Esophagus muscularis mucosa (tissue), 3 donors: ENCODE measurements around the gene TSBP1.

Experiments used
- CTCF ChIP-seq, 3 experiments: fragments of 200-600 bp in 2 of 3; fragments of 450-650 bp in 1 of 3; sonication (generic) in 2 of 3; IDR thresholded peaks; one replicate each; pipeline ENCODE4 v1.5.1; 2017 to 2019; ENCODE audit warnings: antibody characterized with exemption in 3 of 3, mild to moderate bottlenecking in 2 of 3, moderate library complexity in 1 of 3
- POLR2A ChIP-seq: fragments of 450-650 bp; IDR thresholded peaks from one replicate; pipeline ENCODE4 v1.6.1; 2017; ENCODE audit warnings: antibody characterized with exemption, moderate library complexity, mild to moderate bottlenecking, low read depth

- TF ChIP-seq CTCF (IDR thresholded peaks at IDR 0.05): no peak
- TF ChIP-seq POLR2A: no peak
Measured at GRCh38 chr6:32391505-32391904, 19.8 kb upstream of the TSBP1 start.
